Measurements from ENCODE around the gene NT5DC1.
"Not testable (repeated sequence)": the region's sequence is repeated elsewhere in the genome, so short reads cannot be mapped to it uniquely, and the experiment has no call there.

The NT5DC1 gene

GRCh38 chr6:116094041-116094440 is 6.6 kb upstream of the NT5DC1 start:
- no peak for DNase-seq

- not testable (repeated sequence) for DNase-seq
Measured at GRCh38 chr6:116096048-116096759, 4.4 kb upstream of the NT5DC1 start.

GRCh38 chr6:116096979-116097816 is 3.5 kb upstream of the NT5DC1 start:
- DNase-seq = no peak

- DNase-seq = no peak
Measured at GRCh38 chr6:116099036-116099435, 1.6 kb upstream of the NT5DC1 start.

GRCh38 chr6:116101302-116101718 is 657 bp downstream of the NT5DC1 start:
- no peak for DNase-seq

GRCh38 chr6:116101790-116102189 is 1.1 kb downstream of the NT5DC1 start:
- no peak for DNase-seq

GRCh38 chr6:116102873-116103272 is 2.2 kb downstream of the NT5DC1 start:
- no peak for DNase-seq

- DNase-seq = no peak
Measured at GRCh38 chr6:116104636-116105035, 4.0 kb downstream of the NT5DC1 start.

GRCh38 chr6:116105247-116105646 is 4.6 kb downstream of the NT5DC1 start:
- no peak for DNase-seq

GRCh38 chr6:116106146-116106545 is 5.5 kb downstream of the NT5DC1 start:
- DNase-seq = no peak

- DNase-seq = no peak
Measured at GRCh38 chr6:116108836-116109235, 8.2 kb downstream of the NT5DC1 start.

- DNase-seq = no peak
Measured at GRCh38 chr6:116111552-116112528, 11.2 kb downstream of the NT5DC1 start.

GRCh38 chr6:116113386-116113785 is 12.7 kb downstream of the NT5DC1 start:
- DNase-seq = no peak

GRCh38 chr6:116115781-116116180 is 15.1 kb downstream of the NT5DC1 start:
- no peak for DNase-seq

GRCh38 chr6:116118608-116119007 is 18.0 kb downstream of the NT5DC1 start:
- no peak for DNase-seq

GRCh38 chr6:116120430-116120829 is 19.8 kb downstream of the NT5DC1 start:
- DNase-seq = no peak

GRCh38 chr6:116126032-116126431 is 25.4 kb downstream of the NT5DC1 start, which contains the start of gene COL10A1:
COL10A1 (minus strand) TSS chr6:116126132; CDS start chr6:116125492, 640 bp downstream.
- DNase-seq = no peak

GRCh38 chr6:116127771-116128493 is 27.3 kb downstream of the NT5DC1 start:
- no peak for DNase-seq

GRCh38 chr6:116133453-116133852 is 32.8 kb downstream of the NT5DC1 start:
- DNase-seq = no peak

GRCh38 chr6:116136373-116136772 is 35.7 kb downstream of the NT5DC1 start:
- DNase-seq = no peak

GRCh38 chr6:116136933-116137340 is 36.3 kb downstream of the NT5DC1 start:
- no peak for DNase-seq

- DNase-seq = no peak
Measured at GRCh38 chr6:116139917-116140316, 39.3 kb downstream of the NT5DC1 start.
